Measurements from ENCODE around the gene ZC3H12D. TPM values are rescaled to one million over a fixed set of nuclear protein-coding genes. Genes with fewer than 3 reads are reported as not detected.

Gene ZC3H12D
- total and polyA plus RNA-seq, 2 experiments from 2014 or later, result 0.07 TPM; not detected in 1

DNA sequence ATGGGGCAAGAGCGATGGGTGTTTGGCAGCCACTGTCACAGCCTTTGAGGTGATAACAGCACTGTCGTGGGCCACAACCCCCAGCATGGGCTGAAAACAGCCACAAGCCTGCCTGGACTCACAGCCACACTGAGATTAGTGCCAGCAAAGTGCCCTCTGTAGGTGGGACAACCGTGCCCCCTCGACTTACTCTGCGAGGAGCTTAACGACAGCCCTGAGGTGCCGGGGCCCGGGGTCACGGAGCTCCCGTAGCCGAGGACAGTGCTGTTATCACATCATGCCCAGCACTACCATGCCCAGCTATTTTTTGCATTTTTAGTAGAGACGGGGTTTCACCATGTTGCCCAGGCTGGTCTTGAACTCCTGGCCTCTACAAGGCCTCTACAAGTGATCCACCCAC is 48.2 kb downstream of the ZC3H12D start:
- peaks cover 11% of the 10 kb centered on the region; the same call in 2 of the 3 replicates for H3K4me1 Mint-ChIP-seq
- Histone ChIP-seq H3K4me1 (ENCODE audit: insufficient read depth) (no peaks in the 10 kb centered on the region), H3K27me3 (ENCODE audit: insufficient read depth) (no peaks in the 10 kb centered on the region), H3K4me3 (no peak overlapping the region), H3K4me2 (no peak overlapping the region), H3K79me2 (replicated peaks; ENCODE audit: insufficient read depth) (no peaks in the 10 kb centered on the region), H3K36me3 (ENCODE audit: insufficient read depth) (no peaks in the 10 kb centered on the region), H3K9me2 (ENCODE audit: insufficient read depth) (no peaks in the 10 kb centered on the region), H3K27ac (ENCODE audit: low read depth) (no peak overlapping the region), H2AFZ (no peak overlapping the region), H4K20me1 (replicated peaks; ENCODE audit: insufficient read depth) (no peaks in the 10 kb centered on the region), H3F3A (replicated peaks; ENCODE audit: low read depth) (no peaks in the 10 kb centered on the region)
- peaks cover 16% of the 10 kb centered on the region for H3K27me3 Mint-ChIP-seq (ENCODE audit: insufficient read depth, low read depth, poor library complexity)
- H3K27ac Mint-ChIP-seq, result no peak overlapping the region
- DNase-seq (ENCODE audit: low spot score) (no peak), ATAC-seq (no peak)
- TF ChIP-seq JUNB (IDR thresholded peaks at IDR 0.05; ENCODE audit: unreplicated experiment) (no peak), NANOG (IDR thresholded peaks at IDR 0.05; ENCODE audit: borderline replicate concordance) (no peak), EZH2phosphoT487 (IDR thresholded peaks at IDR 0.05; ENCODE audit: unreplicated experiment) (no peak), STAT1 (IDR thresholded peaks at IDR 0.05; ENCODE audit: unreplicated experiment) (no peak)
- TF ChIP-seq, protein P1, sequence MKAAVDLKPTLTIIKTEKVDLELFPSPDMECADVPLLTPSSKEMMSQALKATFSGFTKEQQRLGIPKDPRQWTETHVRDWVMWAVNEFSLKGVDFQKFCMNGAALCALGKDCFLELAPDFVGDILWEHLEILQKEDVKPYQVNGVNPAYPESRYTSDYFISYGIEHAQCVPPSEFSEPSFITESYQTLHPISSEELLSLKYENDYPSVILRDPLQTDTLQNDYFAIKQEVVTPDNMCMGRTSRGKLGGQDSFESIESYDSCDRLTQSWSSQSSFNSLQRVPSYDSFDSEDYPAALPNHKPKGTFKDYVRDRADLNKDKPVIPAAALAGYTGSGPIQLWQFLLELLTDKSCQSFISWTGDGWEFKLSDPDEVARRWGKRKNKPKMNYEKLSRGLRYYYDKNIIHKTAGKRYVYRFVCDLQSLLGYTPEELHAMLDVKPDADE (IDR thresholded peaks at IDR 0.05), result no peak
- H3K36me3 Mint-ChIP-seq (ENCODE audit: low read depth), result no peaks in the 10 kb centered on the region
- no peaks in the 10 kb centered on the region for H3K9me3 Mint-ChIP-seq
- no peak overlapping the region for H3K4me3 Mint-ChIP-seq

DNA sequence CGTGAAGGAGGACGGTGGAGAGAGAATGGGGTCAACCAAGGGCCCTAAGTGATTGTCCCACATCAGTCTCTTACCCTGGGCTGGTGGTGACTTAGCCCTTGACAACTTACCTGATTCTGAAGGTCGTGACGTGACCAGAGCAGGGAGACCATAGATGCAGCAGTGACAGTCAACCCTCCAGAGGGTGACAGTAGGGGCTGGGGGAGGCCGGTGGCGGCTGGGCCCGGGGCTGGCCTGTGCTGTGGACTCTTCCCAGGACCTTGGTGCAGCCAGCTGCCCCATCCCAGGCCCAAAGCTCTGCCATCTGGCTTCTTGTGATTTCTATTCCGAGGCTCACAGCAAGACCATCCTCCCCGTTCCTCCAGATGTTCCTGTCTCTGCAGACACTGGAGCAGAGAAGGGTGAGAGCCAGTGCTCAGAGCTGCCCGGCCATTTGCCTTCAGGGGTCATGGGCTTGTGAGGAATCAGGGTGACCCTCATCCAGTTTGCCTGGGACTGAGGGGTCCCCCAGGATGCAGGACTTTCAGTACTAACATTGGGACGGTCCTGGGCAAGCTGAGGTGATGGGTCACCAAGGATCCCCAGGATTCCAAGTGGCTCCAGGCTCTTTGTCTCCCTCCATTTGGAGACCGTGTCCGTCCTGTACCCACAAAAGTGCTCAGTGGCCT is 48.8 kb downstream of the ZC3H12D start:
- Mint-ChIP-seq H3K27me3 (ENCODE audit: insufficient read depth, low read depth, poor library complexity) (peaks cover 16% of the 10 kb centered on the region), H3K9me3 (no peaks in the 10 kb centered on the region), H3K4me3 (no peak overlapping the region), H3K27ac (no peak overlapping the region), H3K4me1 (peaks cover 7% of the 10 kb centered on the region; the same call in 2 of the 3 replicates), H3K36me3 (ENCODE audit: low read depth) (no peaks in the 10 kb centered on the region)
- H3K27me3 ChIP-seq (ENCODE audit: insufficient read depth), result no peaks in the 10 kb centered on the region
- no peaks in the 10 kb centered on the region for H3K36me3 ChIP-seq (ENCODE audit: insufficient read depth)
- H3K79me2 ChIP-seq (replicated peaks; ENCODE audit: insufficient read depth), result no peaks in the 10 kb centered on the region
- H4K20me1 ChIP-seq (replicated peaks; ENCODE audit: insufficient read depth), result no peaks in the 10 kb centered on the region
- no peak overlapping the region for H3K27ac ChIP-seq (ENCODE audit: low read depth)
- no peaks in the 10 kb centered on the region for H3K9me2 ChIP-seq (ENCODE audit: insufficient read depth)
- ATAC-seq, result no peak
- no peaks in the 10 kb centered on the region for H3K4me1 ChIP-seq (ENCODE audit: insufficient read depth)
- H3K4me2 ChIP-seq, result no peak overlapping the region
- no peak for DNase-seq (ENCODE audit: low spot score)
- no peak overlapping the region for H2AFZ ChIP-seq
- no peak overlapping the region for H3K4me3 ChIP-seq
- no peaks in the 10 kb centered on the region for H3F3A ChIP-seq (replicated peaks; ENCODE audit: low read depth)
- TF ChIP-seq EZH2phosphoT487 (IDR thresholded peaks at IDR 0.05; ENCODE audit: unreplicated experiment) (no peak), EZH2 (IDR thresholded peaks at IDR 0.05; ENCODE audit: low read depth, unreplicated experiment) (no peak), ZNF462 (CRISPR knock-in tag; IDR thresholded peaks at IDR 0.05) (no peak), NANOG (IDR thresholded peaks at IDR 0.05; ENCODE audit: borderline replicate concordance) (no peak), CREB1 (CRISPR knock-in tag; IDR thresholded peaks at IDR 0.05; ENCODE audit: low read depth) (no peak)
- TF ChIP-seq, protein P2, sequence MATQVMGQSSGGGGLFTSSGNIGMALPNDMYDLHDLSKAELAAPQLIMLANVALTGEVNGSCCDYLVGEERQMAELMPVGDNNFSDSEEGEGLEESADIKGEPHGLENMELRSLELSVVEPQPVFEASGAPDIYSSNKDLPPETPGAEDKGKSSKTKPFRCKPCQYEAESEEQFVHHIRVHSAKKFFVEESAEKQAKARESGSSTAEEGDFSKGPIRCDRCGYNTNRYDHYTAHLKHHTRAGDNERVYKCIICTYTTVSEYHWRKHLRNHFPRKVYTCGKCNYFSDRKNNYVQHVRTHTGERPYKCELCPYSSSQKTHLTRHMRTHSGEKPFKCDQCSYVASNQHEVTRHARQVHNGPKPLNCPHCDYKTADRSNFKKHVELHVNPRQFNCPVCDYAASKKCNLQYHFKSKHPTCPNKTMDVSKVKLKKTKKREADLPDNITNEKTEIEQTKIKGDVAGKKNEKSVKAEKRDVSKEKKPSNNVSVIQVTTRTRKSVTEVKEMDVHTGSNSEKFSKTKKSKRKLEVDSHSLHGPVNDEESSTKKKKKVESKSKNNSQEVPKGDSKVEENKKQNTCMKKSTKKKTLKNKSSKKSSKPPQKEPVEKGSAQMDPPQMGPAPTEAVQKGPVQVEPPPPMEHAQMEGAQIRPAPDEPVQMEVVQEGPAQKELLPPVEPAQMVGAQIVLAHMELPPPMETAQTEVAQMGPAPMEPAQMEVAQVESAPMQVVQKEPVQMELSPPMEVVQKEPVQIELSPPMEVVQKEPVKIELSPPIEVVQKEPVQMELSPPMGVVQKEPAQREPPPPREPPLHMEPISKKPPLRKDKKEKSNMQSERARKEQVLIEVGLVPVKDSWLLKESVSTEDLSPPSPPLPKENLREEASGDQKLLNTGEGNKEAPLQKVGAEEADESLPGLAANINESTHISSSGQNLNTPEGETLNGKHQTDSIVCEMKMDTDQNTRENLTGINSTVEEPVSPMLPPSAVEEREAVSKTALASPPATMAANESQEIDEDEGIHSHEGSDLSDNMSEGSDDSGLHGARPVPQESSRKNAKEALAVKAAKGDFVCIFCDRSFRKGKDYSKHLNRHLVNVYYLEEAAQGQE (IDR thresholded peaks at IDR 0.05; ENCODE audit: unreplicated experiment), result no peak
- TF ChIP-seq, protein P1 (IDR thresholded peaks at IDR 0.05), result no peak
